Inflammatory macrophage treated with lipopolysaccharide for 1 hour (primary cell): ENCODE measurements around the gene DHCR24.

Source experiments
- DNase-seq, 2 donors: peaks; one replicate each; pipeline ENCODE4 v3.0.0-alpha.2; 2020 to 2022

DHCR24 gene

GRCh38 chr1:54842963-54843362 lies 44.0 kb downstream of the DHCR24 start:
- DNase-seq = no peak

- no peak for DNase-seq
Observed at GRCh38 chr1:54842206-54842915, 44.6 kb downstream of the DHCR24 start.

- DNase-seq = no peak
Observed at GRCh38 chr1:54839824-54840223, 47.2 kb downstream of the DHCR24 start.

- DNase-seq = no peak
Observed at GRCh38 chr1:54838565-54839180, 48.3 kb downstream of the DHCR24 start.

GRCh38 chr1:54837002-54837853 lies 49.8 kb downstream of the DHCR24 start:
- DNase-seq = no peak

- DNase-seq = no peak
Observed at GRCh38 chr1:54836594-54836993, 50.4 kb downstream of the DHCR24 start.

- DNase-seq = no peak
Observed at GRCh38 chr1:54835970-54836369, 51.0 kb downstream of the DHCR24 start.

- DNase-seq = no peak
Observed at GRCh38 chr1:54835131-54835898, 51.7 kb downstream of the DHCR24 start.

- no peak for DNase-seq
Observed at GRCh38 chr1:54834007-54834541, 52.9 kb downstream of the DHCR24 start.

- DNase-seq = no peak
Observed at GRCh38 chr1:54833121-54833520, 53.9 kb downstream of the DHCR24 start.

GRCh38 chr1:54826226-54826816 lies 60.7 kb downstream of the DHCR24 start:
- DNase-seq = no peak

- no peak for DNase-seq
Observed at GRCh38 chr1:54825696-54826095, 61.3 kb downstream of the DHCR24 start.

- no peak for DNase-seq
Observed at GRCh38 chr1:54823670-54824069, 63.3 kb downstream of the DHCR24 start.

- DNase-seq = no peak
Observed at GRCh38 chr1:54819733-54820132, 67.3 kb downstream of the DHCR24 start.

- no peak for DNase-seq
Observed at GRCh38 chr1:54819195-54819536, 67.8 kb downstream of the DHCR24 start.

GRCh38 chr1:54818461-54819194 lies 68.4 kb downstream of the DHCR24 start:
- DNase-seq = no peak

GRCh38 chr1:54816951-54817350 lies 70.0 kb downstream of the DHCR24 start:
- no peak for DNase-seq

- DNase-seq = no peak
Observed at GRCh38 chr1:54816130-54816529, 70.9 kb downstream of the DHCR24 start.

GRCh38 chr1:54815086-54815876 lies 71.7 kb downstream of the DHCR24 start:
- DNase-seq = no peak

- DNase-seq = no peak
Observed at GRCh38 chr1:54814571-54814970, 72.4 kb downstream of the DHCR24 start.

- DNase-seq = no peak
Observed at GRCh38 chr1:54814126-54814498, 72.9 kb downstream of the DHCR24 start.
